UCSD-AML1 (cell line): ENCODE measurements around the gene TAMM41.
"Not testable (repeated sequence)": the region's sequence is repeated elsewhere in the genome, so short reads cannot be mapped to it uniquely, and the experiment has no call there.

Experiments
- DNase-seq: peaks from one replicate; lab custom pipeline; 2025; ENCODE audit not compliant: unreplicated experiment; lab: John Stamatoyannopoulos, UW

Gene TAMM41

DNA sequence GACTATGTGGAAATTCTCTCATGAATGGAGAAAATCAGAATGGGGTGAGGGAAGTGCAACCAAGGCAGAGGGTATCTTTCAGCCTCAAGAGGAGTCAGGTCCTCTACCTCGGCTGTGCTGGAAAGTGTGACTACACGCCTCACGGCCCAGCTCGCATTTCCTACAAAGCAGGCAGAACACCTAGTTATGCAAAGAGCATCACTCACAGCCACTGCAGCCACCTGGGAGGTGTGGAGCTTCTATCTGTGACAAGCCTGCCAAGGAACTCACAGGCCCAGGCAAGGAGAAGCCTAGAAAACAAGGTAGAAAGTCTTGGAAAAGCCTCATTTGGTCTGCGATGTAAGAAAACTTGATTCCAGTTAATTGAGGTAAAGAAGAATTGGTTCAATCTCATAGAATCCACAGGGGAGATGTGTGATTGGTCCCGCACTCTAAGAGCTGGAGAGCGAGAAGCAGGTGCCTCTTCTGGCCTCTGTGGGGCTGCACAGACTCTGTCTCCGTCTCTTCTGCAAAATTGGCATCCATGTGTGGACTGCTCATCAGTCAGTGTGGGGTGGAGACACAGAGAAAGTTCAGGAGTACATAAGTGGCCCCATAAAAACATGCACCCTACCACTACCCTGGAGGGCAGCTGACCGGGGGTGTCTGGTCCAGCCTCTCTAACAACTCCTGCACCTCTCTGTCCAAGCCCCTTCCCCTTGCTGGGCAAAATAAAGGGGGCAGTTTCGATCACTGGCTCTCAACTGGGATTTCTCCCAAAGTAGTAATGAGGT lies 76.8 kb downstream of the TAMM41 start:
- DNase-seq, result no peak

DNA sequence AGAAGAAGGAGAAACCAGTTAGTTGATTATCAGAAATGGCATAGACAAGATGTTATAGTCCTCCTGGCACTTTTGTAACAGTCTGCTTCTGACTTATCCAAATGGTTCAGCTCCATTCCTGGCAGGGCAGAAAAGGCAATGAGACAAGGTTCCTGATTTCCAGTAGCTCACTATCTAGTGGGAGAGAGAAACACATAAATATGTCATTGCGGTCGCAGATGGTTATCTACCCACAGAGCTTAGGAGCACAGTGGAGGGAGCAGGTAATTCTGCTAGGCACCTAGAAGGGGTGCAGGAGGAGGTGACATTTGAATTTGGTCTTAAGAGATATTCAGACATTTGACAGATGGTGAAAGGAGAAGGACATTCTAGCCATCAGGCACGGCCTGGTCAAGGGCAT lies 78.1 kb downstream of the TAMM41 start:
- no peak for DNase-seq

DNA sequence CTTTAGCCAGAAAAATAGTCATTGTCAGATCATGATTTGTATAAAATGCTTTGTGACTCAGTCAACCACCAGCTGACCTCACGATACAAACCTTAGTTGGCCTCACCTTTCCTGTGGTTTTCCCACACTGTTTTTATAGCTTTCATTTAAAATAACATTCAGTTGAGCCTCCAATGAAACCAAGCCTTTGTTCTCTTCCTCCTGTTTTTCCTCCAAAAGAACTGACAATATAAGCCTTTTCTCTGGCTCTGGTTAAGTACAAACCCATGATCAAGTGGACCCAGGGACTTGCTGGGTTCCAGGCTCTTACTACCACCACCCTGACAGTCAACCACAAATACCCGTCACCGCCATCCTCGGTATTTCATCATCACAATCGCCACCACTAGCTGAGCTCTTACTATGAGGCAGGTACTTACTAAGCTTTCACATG lies 81.7 kb downstream of the TAMM41 start:
- no peak for DNase-seq

DNA sequence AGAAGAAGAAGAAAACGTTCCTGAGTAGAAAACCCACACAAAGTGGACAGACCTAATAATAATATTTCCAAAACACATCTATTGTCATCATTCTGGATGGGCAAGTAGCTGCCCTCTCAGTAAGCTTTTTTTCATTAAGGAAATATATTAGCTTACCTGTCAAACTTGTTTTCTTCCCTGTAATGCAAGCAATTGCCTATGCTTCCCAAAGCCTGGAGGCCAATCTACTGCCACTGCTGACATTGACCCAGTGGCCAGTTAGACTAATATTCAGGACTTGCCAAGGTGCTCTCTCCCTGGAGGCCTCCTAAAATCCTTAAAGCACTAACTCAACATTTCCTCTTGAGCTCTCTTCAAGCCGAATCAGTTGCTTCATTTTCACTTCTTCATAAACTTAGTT lies 86.7 kb downstream of the TAMM41 start:
- DNase-seq, result no peak

DNA sequence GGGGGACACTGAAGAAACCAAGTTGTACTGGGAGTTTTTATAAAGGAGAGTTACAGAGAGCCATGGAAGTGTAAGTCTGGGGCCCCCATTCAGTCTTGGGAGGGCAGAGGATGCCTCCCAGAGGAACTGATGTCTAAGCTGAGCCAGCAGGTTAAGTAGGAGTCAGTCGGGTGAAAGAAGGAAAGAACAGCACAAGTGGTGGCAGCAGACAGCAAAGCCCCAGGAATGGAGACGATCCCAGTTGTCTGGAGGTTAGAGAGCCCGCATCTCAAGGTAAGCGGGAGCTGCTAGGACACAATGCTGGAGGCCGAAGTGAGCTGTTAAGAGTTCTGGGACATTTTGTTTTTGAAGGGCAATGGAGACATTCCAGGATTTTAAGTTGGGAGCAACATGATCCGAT lies 88.8 kb downstream of the TAMM41 start:
- no peak for DNase-seq

DNA sequence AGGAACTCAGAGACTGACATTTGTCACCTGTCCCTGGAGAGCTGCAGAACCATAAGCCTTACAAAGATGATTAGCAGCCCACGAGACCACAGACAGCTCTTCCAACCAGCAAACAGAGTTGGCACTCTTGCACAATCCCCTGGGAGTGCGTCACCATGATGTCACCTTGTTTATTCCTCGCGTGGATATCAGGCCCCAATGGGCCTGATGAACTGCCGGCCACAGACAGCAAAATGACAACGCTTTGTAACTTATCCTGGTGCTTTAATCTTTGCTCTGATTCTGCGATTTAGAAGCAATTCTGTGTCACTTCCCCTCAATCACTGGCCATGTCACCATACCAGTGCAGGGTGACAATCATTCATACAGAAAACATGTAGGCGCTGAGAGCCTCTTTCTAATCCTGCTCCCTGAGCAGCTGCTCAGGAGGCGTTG lies 89.2 kb downstream of the TAMM41 start:
- DNase-seq, result no peak

DNA sequence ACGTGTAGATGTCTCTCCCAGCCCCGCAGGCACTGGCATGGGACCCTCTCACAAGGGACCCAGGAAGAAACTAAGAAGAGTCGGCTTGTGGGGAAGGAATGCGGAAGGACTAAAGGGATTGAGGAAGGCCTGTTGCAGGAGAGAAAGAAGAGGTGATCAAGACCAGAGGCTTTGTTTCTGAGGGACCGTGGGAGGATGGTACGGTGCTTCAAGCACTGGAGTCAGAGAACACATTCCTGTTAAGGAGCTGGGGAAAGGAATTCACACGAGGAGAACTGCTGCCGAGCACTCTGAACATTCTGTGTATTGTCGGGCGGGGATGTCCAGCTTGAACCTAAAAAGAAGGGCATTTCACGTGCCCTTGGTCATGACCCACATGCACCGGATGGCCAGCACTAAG lies 91.4 kb downstream of the TAMM41 start:
- no peak for DNase-seq

DNA sequence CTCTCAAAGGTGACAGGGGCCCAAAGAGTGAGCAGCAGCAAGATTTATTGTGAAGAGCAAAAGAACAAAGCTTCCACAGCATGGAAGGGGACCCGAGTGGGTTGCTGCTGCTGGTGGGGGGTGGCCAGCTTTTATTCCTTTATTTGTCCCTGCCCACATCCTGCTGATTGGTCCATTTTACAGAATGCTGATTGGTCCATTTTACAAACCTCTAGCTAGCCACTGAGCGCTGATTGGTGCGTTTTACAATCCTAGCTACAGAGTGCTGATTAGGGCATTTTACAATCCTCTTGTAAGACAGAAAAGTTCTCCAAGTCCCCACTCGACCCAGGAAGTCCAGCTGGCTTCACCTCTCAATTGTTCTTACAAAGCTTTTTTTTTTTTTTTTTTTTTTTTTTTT lies 94.4 kb downstream of the TAMM41 start:
- not testable (repeated sequence) for DNase-seq

DNA sequence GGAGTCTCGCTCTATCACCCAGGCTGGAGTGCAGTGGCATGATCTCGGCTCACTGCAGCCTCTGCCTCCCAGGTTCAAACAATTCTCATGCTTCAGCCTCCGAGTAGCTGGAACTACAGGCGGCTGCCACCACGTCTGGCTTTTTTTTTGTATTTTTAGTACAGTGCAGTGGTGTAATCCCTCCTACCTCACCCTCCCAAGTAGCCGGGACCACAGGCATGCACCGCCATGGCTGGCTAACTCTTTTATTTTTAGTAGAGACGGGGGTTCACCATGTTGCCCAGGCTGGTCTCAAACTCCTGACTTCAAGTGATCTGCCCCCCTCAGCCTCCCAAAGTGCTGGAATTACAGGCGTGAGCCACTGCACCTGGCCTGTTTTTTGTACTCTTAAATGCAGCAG lies 98.4 kb downstream of the TAMM41 start:
- not testable (repeated sequence) for DNase-seq
